Stimulated activated CD8-positive, alpha-beta memory T cell treated with anti-CD3 and anti-CD28 coated beads, Interleukin-12 subunit alpha, Interleukin-12 subunit beta, amount 100 ng/mL, for 1 hour (primary cell): ENCODE measurements around the gene OOSP2.

Experiments used
- DNase-seq: peaks from one replicate; pipeline ENCODE4 v3.0.0-alpha.2; 2020; ENCODE audit warnings: low read depth

OOSP2 gene

DNA sequence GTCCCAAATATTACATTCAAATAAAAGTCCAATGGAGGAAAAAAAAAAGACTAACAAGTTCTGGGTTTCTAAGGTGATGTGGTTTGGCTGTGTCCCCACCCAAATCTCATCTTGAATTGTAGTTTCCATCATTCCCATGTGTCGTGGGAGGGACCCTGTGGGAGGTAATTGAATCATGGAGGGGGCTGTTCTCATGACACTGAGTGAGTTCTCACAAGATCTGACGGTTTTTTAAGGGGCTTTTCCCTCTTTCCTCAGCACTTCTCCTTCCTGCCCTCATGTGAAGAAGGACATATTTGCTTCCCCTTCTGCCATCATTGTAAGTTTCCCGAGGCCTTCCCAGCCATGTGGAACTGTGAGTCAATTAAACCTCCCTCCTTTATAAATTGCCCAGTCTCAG lies 40.3 kb downstream of the OOSP2 start:
- DNase-seq, result no peak

DNA sequence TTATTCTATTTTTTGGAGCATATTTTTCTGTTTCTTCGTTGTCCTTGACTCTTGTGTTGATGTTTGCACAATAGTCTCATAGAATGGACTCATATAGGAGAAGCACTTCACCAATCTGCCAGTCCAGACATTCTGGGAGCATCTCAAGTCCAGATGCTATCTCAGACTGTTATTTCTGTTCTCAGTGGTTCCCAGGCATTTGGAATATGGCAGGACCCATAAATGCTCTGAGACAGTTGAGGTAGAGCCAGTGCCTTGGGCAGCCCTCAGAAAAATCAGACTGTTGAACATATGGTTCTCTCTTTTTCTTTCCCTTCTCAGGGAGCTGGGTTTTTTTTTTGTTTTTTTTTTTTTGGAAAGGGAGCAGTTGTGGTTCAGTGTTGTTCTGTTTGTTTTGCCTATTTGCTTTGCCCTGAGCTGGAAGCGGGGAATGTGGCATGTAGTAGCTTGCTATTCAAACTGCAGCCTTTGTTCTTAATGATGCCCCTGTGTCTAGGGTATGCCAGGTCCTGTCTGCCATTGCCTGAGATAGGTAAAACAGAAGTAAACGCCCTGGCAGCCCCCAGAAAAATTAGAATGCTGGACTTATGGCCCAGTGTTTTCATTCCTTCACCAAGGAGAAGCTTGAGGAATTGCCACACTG lies 44.5 kb downstream of the OOSP2 start:
- DNase-seq, result no peak

DNA sequence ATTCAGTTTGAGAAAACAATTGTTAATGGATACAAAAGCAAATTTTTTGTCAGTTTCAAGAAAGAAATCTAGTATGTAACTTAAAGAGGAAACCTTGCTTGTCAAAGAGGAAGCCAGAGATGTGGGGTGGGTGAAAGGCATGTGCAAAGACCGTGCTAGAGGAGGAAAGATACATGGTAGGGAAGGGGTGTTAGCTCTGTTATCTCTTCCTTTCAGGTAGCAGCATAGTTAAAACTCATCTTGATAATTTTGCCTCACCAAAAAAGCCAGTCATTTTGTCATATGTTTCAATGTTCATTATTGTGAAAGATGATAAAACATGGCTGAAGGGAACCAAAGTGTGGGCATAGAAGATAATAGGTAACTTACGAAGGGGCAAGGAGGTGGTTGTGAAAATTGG lies 45.7 kb downstream of the OOSP2 start:
- no peak for DNase-seq

DNA sequence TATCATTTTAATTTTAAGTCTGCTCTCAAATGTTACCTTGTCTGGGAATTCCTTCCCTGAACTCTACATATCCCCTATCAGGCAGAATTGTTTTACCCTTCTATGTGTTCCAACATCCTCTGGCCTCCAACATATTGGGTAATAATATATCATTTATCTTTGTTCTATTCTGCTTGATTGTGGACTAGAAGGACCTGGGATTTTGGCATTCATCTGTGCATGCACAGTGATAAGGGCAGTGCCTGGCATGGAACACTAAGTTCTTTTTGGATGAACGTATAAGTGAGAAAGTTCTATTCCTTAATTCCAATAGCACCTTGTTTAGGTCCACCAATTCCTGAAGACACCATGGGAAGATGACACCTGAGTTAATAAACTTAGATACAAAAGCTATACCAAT lies 47.0 kb downstream of the OOSP2 start:
- DNase-seq, result no peak

DNA sequence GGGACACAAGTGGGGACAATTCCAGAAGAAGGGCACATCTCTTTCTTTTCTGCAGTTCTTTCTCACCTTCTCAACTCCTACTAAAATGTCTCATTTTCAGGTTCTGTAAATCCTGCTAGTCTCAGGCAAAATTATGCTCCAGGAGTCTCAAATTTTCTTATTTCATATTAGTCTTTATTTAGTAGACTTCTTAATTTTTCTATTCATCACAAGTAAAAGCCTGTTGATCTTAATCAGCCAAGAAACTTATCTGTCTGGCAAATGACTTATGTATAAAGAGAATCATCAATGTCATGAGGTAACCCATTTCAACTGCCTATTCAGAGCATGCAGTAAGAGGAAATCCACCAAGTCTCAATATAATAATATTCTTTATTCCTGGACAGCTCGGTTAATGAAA lies 48.2 kb downstream of the OOSP2 start, which contains the start of gene MS4A2:
Gene MS4A2 (plus strand): TSS at position 301 of the 400 bp plus-strand sequence. CDS start 102 bp downstream, outside the sequence.
- no peak for DNase-seq

DNA sequence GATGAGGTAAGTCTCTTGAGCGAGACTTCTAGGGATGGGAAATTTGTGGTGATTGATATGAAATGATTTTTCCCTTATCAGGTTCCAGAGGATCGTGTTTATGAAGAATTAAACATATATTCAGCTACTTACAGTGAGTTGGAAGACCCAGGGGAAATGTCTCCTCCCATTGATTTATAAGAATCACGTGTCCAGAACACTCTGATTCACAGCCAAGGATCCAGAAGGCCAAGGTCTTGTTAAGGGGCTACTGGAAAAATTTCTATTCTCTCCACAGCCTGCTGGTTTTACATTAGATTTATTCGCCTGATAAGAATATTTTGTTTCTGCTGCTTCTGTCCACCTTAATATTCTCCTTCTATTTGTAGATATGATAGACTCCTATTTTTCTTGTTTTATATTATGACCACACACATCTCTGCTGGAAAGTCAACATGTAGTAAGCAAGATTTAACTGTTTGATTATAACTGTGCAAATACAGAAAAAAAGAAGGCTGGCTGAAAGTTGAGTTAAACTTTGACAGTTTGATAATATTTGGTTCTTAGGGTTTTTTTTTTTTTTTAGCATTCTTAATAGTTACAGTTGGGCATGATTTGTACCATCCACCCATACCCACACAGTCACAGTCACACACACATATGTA lies 55.4 kb downstream of the OOSP2 start:
- no peak for DNase-seq

DNA sequence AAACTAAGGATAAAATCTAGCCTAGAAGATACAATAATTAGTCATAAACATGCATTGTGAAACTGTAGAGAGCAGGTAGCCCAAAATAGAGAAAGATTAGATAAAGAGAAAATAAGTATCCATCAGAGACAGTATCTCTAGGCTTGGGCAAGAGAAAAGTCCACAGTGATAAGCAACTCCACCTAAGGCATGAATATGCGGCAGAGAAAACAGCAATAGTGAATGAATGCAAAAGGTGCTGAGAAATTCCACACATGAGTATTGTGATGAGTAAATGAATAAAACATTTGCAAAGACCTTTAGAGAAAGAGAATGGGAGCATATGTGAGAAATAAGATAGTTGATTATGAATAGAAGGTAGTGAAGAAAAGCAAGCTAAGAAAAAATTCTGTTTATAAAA lies 57.0 kb downstream of the OOSP2 start:
- no peak for DNase-seq
